HepG2 (cell line): ENCODE results near the gene CYP27A1. TPM values are rescaled to one million over a fixed set of nuclear protein-coding genes. Genes with fewer than 3 reads are reported as not detected.
A peak's percentile ranks its signal among the peaks of the same experiment; 100 is the strongest.

Experiments used
- ATAC-seq: fragments of 200-7000 bp; cut with Tn5 transposase; 3 replicates; pipeline ENCODE4 v1.9.1; 2020; ENCODE audit warnings: mild to moderate bottlenecking, moderate library complexity
- BruUV-seq: library from RNA; stranded (reverse); fragments of 400-500 nt; replicated peaks from 2 replicates; lab custom pipeline; 2021; lab: Mats Ljungman, UMichigan
- CTCF ChIA-PET: fragments of 300-600 bp; formaldehyde crosslinking; extraction: SDS; loops from one replicate; lab custom pipeline; 2021; ENCODE audit warnings: low total read pairs, inconsistent platforms, low intra/inter-chr PET ratio; lab: Yijun Ruan, JAX
- POLR2A ChIA-PET: fragments of 350-600 bp; sonication (Branson Sonifier 250); formaldehyde crosslinking; loops from one replicate; lab custom pipeline; 2020; ENCODE audit warnings: antibody characterized with exemption, inconsistent platforms; lab: Yijun Ruan, JAX
- DNase-seq: peaks from one replicate; pipeline ENCODE4 v3.0.0-alpha.2; 2015; ENCODE audit warnings: low spot score
- FAIRE-seq: peaks from 3 replicates; lab custom pipeline; 2011; peaks lifted over from hg19 to GRCh38; lab: Jason Lieb, UNC
- H2AFZ ChIP-seq: one replicate; pipeline ENCODE4 v1.6.1; 2011; ENCODE audit warnings: low read length, inconsistent platforms
- H3K27ac ChIP-seq: fragments of 300-600 bp; 3 replicates; pipeline ENCODE4 v1.8.0; 2011; ENCODE audit warnings: mixed run types, mild to moderate bottlenecking, mixed read lengths, low read length, inconsistent platforms; ENCODE audit not compliant: insufficient read depth; ENCODE audit errors: extremely low read length
- H3K27me3 ChIP-seq, 2 experiments: fragments of 200-600 bp in 1 of 2; 2 replicates in 1 of 2; 3 replicates in 1 of 2; pipeline versions ENCODE4 v1.6.0 to v1.8.0; 2011; ENCODE audit warnings: low read length in 2 of 2, mild to moderate bottlenecking in 2 of 2, moderate library complexity in 2 of 2, inconsistent platforms in 1 of 2; ENCODE audit not compliant: insufficient read depth in 2 of 2, control insufficient read depth in 1 of 2
- H3K36me3 ChIP-seq, 2 experiments: fragments of 200-600 bp in 1 of 2; replicated peaks in 1 of 2; 2 replicates in 1 of 2; 3 replicates in 1 of 2; pipeline versions ENCODE4 v1.5.1 to v1.8.0; 2011; ENCODE audit warnings: low read length in 2 of 2, inconsistent platforms in 1 of 2; ENCODE audit not compliant: insufficient read depth in 2 of 2, control insufficient read depth in 1 of 2
- H3K4me1 ChIP-seq: 2 replicates; pipeline ENCODE4 v1.5.1; 2012; ENCODE audit warnings: low read length, inconsistent platforms; ENCODE audit not compliant: insufficient read depth
- H3K4me2 ChIP-seq: 2 replicates; pipeline ENCODE4 v1.6.0; 2011; ENCODE audit warnings: low read depth, low read length, inconsistent platforms
- H3K4me3 ChIP-seq, 3 experiments: fragments of 200-600 bp in 1 of 3; sonication (generic), shearing (Covaris generic) in 1 of 3; replicated peaks in 1 of 3; 2 replicates each; pipeline ENCODE4 v1.5.1; 2011 to 2016; ENCODE audit warnings: low read length in 3 of 3, inconsistent platforms in 2 of 3, low read depth in 2 of 3, mild to moderate bottlenecking in 2 of 3, control low read depth in 1 of 3, mixed read lengths in 1 of 3; ENCODE audit not compliant: insufficient read depth in 1 of 3
- H3K79me2 ChIP-seq: one replicate; pipeline ENCODE4 v1.6.1; 2011; ENCODE audit warnings: low read length, inconsistent platforms; ENCODE audit not compliant: insufficient read depth
- H3K9ac ChIP-seq: 2 replicates; pipeline ENCODE4 v1.6.0; 2011; ENCODE audit warnings: mild to moderate bottlenecking, low read depth, low read length, inconsistent platforms; ENCODE audit not compliant: insufficient read depth
- H3K9me3 ChIP-seq: 2 replicates; pipeline ENCODE4 v1.5.1; 2012; ENCODE audit warnings: mild to moderate bottlenecking, low read length
- H4K20me1 ChIP-seq: 2 replicates; pipeline ENCODE4 v1.6.0; 2011; ENCODE audit warnings: inconsistent platforms, mild to moderate bottlenecking, low read length, moderate library complexity; ENCODE audit not compliant: insufficient read depth
- AGO2 ChIP-seq: fragments of 200-400 bp; formaldehyde crosslinking; optimal IDR thresholded peaks from 2 replicates; pipeline ENCODE3; 2017; ENCODE audit warnings: mild to moderate bottlenecking, low read depth, low read length, moderate library complexity
- FIP1L1 ChIP-seq: fragments of 200-400 bp; formaldehyde crosslinking; IDR thresholded peaks from 2 replicates; pipeline ENCODE4 v1.6.1; 2018; ENCODE audit warnings: low read depth, mild to moderate bottlenecking, low read length, moderate library complexity, borderline replicate concordance; ENCODE audit not compliant: insufficient read depth
- KDM2A ChIP-seq: sonication (generic); formaldehyde crosslinking; IDR thresholded peaks from 2 replicates; pipeline ENCODE4 v1.4.0; 2020; ENCODE audit warnings: low read depth, missing genetic modification reagents, borderline replicate concordance
- PAF1 ChIP-seq: IDR thresholded peaks from 2 replicates; pipeline ENCODE4 v1.6.1; 2016; ENCODE audit warnings: missing genetic modification reagents, missing compliant biosample characterization
- SMAD3 ChIP-seq: sonication (generic); formaldehyde crosslinking; IDR thresholded peaks from 2 replicates; pipeline ENCODE4 v1.4.0; 2020; ENCODE audit warnings: missing genetic modification reagents
- SSRP1 ChIP-seq: IDR thresholded peaks from 2 replicates; pipeline ENCODE4 v1.6.1; 2016; ENCODE audit warnings: control low read depth
- ZNF367 ChIP-seq: sonication (generic); formaldehyde crosslinking; IDR thresholded peaks from 2 replicates; pipeline ENCODE4 v1.4.0; 2020; ENCODE audit warnings: missing genetic modification reagents, borderline replicate concordance
- ZNF530 ChIP-seq: sonication (generic); formaldehyde crosslinking; IDR thresholded peaks from 2 replicates; pipeline ENCODE4 v1.5.0; 2020; ENCODE audit warnings: low read depth, mild to moderate bottlenecking, missing genetic modification reagents
- ZNF724P ChIP-seq: sonication (generic); formaldehyde crosslinking; IDR thresholded peaks from 2 replicates; pipeline ENCODE4 v1.8.0; 2022; ENCODE audit warnings: missing genetic modification reagents, borderline replicate concordance
- ZNF780A ChIP-seq: sonication (generic); formaldehyde crosslinking; IDR thresholded peaks from 2 replicates; pipeline ENCODE4 v1.8.0; 2022; ENCODE audit warnings: mild to moderate bottlenecking, missing genetic modification reagents, moderate library complexity
- WGBS: methylation state at CpG from one replicate; pipeline ENCODE4 v1.1.6; 2017; ENCODE audit warnings: low lambda C conversion rate; 5-methylcytosine and 5-hydroxymethylcytosine counted together
- in situ Hi-C: cut with HindIII; loops from 2 replicates; pipeline ENCODE4 v1.10.0; 2017; ENCODE audit warnings: low pct_unique_long_range_greater_than_20kb; ENCODE audit not compliant: extremely low pct_ligation_motif_present
- intact Hi-C: fragments of 100-400 bp; cut with micrococcal nuclease; formaldehyde crosslinking; loops from one replicate; pipeline ENCODE4 v1.10.0; 2022; ENCODE audit not compliant: unreplicated experiment
- polyA plus RNA-seq, 8 experiments: library from polyadenylated mRNA; depleted of rRNA in 3 of 8; stranded (reverse) in 7 of 8; unstranded in 1 of 8; fragments of >200 nt; fragmentation: Illumina TruSeq in 4 of 8; extraction: Trizol in 4 of 8; gene quantifications; 2 replicates each; pipeline versions ENCODE4 v1.2.1 to v1.2.3, GENCODE V29; 2011 to 2016; ENCODE audit warnings: low read depth in 4 of 8, missing spikeins in 1 of 8, mixed read lengths in 1 of 8; ENCODE audit not compliant: insufficient read depth in 1 of 8
- total RNA-seq, 5 experiments: library from RNA; depleted of rRNA; stranded (reverse); fragments of >200 nt; fragmentation: Illumina TruSeq; extraction: Trizol; gene quantifications; 2 replicates each; pipeline ENCODE4 v1.2.3, GENCODE V29; 2016; ENCODE audit warnings: low read depth in 1 of 5

Gene CYP27A1
- total and polyA plus RNA-seq, 2 of the 13 experiments (the other 11 are each of a cell fraction or from before 2014, with no cell fraction given), result 157 to 266 TPM

- no peak overlapping the region for H3K4me3 ChIP-seq
- H3K27ac ChIP-seq, result no peak overlapping the region
- no peak overlapping the region for H2AFZ ChIP-seq
- ChIA-PET POLR2A (interaction anchor here (0.9 kb wide), 1 partner anchor 41 kb away, joined by 4 read pairs; no protein-coding TSS in a partner anchor), CTCF (no interaction called here)
- in situ Hi-C loops, result no loop called here
- H3K4me2 ChIP-seq, result no peak overlapping the region
- no TSS peak for BruUV-seq
- peaks cover 0 to 12% of the 10 kb centered on the region in 2 experiments; a peak in 3 of 5 replicates for H3K27me3 ChIP-seq
- H3K36me3 ChIP-seq, result peaks cover 8 to 15% of the 10 kb centered on the region in 2 experiments; a peak in 4 of 5 replicates
- no peak overlapping the region for H3K9ac ChIP-seq
- H4K20me1 ChIP-seq, result no peaks in the 10 kb centered on the region
- DNase-seq, result no peak
- H3K4me1 ChIP-seq, result peaks cover 3% of the 10 kb centered on the region; the same call in 1 of the 2 replicates
- no peaks in the 10 kb centered on the region for H3K9me3 ChIP-seq
- ATAC-seq, result no peak
- intact Hi-C loops, result no loop called here
- peak; percentile 27; the same call in 1 of the 2 replicates for TF ChIP-seq KDM2A (CRISPR knock-in tag)
- TF ChIP-seq ZNF367 (CRISPR knock-in tag), result no peak
- TF ChIP-seq PAF1 (CRISPR knock-in tag), result 0 out of 2 replicates have a peak, but pooled peaks have one; percentile 22
- no peak for TF ChIP-seq FIP1L1
- TF ChIP-seq ZNF530 (CRISPR knock-in tag), result no peak
- no peak for TF ChIP-seq ZNF724P
- no peak for TF ChIP-seq SMAD3 (CRISPR knock-in tag)
- TF ChIP-seq AGO2, result peak; percentile 57
- TF ChIP-seq SSRP1 (CRISPR knock-in tag), result 0 out of 2 replicates have a peak, but pooled peaks have one; percentile 64
- TF ChIP-seq ZNF780A (CRISPR knock-in tag), result no peak
- H3K79me2 ChIP-seq, result no peaks in the 10 kb centered on the region
- FAIRE-seq, result no peak
- 94% methylated on average over 7 of the region's 7 CpGs for WGBS
Measured at GRCh38 chr2:218822622-218823021, 40.7 kb downstream of the CYP27A1 start.
